Measurements from ENCODE around the gene IQUB.
"Not testable (repeated sequence)": the region's sequence is repeated elsewhere in the genome, so short reads cannot be mapped to it uniquely, and the experiment has no call there.

The IQUB gene

GRCh38 chr7:123494193-123494796, 40.1 kb downstream of the IQUB start:
- Mint-ChIP-seq H3K27me3 (ENCODE audit: low read depth) (peaks cover 3% of the 10 kb centered on the region), H3K27ac (no peak overlapping the region), H3K4me3 (no peak overlapping the region), H3K36me3 (ENCODE audit: low read depth) (no peaks in the 10 kb centered on the region), H3K4me1 (ENCODE audit: low read depth) (no peaks in the 10 kb centered on the region), H3K9me3 (no peaks in the 10 kb centered on the region)
- no peak for DNase-seq (ENCODE audit: low spot score)

GRCh38 chr7:123492485-123492884, 41.9 kb downstream of the IQUB start:
- Mint-ChIP-seq H3K9me3 (no peaks in the 10 kb centered on the region), H3K27ac (no peak overlapping the region), H3K4me3 (no peak overlapping the region), H3K36me3 (ENCODE audit: low read depth) (no peaks in the 10 kb centered on the region), H3K27me3 (ENCODE audit: low read depth) (no peaks in the 10 kb centered on the region), H3K4me1 (ENCODE audit: low read depth) (no peaks in the 10 kb centered on the region)
- DNase-seq (ENCODE audit: low spot score) = no peak

GRCh38 chr7:123485721-123486120, 48.7 kb downstream of the IQUB start:
- no peaks in the 10 kb centered on the region for H3K9me3 Mint-ChIP-seq
- H3K4me3 Mint-ChIP-seq = no peak overlapping the region
- DNase-seq (ENCODE audit: low spot score) = no peak
- H3K27ac Mint-ChIP-seq = no peak overlapping the region
- H3K4me1 Mint-ChIP-seq (ENCODE audit: low read depth) = no peaks in the 10 kb centered on the region
- H3K27me3 Mint-ChIP-seq (ENCODE audit: low read depth) = no peaks in the 10 kb centered on the region
- H3K36me3 Mint-ChIP-seq (ENCODE audit: low read depth) = no peaks in the 10 kb centered on the region

GRCh38 chr7:123485187-123485586, 49.2 kb downstream of the IQUB start:
- Mint-ChIP-seq H3K4me1 (ENCODE audit: low read depth) (no peaks in the 10 kb centered on the region), H3K27ac (no peak overlapping the region), H3K9me3 (no peaks in the 10 kb centered on the region), H3K27me3 (ENCODE audit: low read depth) (no peaks in the 10 kb centered on the region), H3K4me3 (no peak overlapping the region), H3K36me3 (ENCODE audit: low read depth) (no peaks in the 10 kb centered on the region)
- no peak for DNase-seq (ENCODE audit: low spot score)

GRCh38 chr7:123484199-123484598, 50.2 kb downstream of the IQUB start:
- H3K27me3 Mint-ChIP-seq (ENCODE audit: low read depth) = no peaks in the 10 kb centered on the region
- H3K4me3 Mint-ChIP-seq = no peak overlapping the region
- no peaks in the 10 kb centered on the region for H3K4me1 Mint-ChIP-seq (ENCODE audit: low read depth)
- no peak for DNase-seq (ENCODE audit: low spot score)
- no peak overlapping the region for H3K27ac Mint-ChIP-seq
- no peaks in the 10 kb centered on the region for H3K36me3 Mint-ChIP-seq (ENCODE audit: low read depth)
- no peaks in the 10 kb centered on the region for H3K9me3 Mint-ChIP-seq

- no peak for DNase-seq (ENCODE audit: low spot score)
- no peaks in the 10 kb centered on the region for H3K9me3 Mint-ChIP-seq
- H3K4me3 Mint-ChIP-seq = no peak overlapping the region
- H3K36me3 Mint-ChIP-seq (ENCODE audit: low read depth) = no peaks in the 10 kb centered on the region
- H3K27ac Mint-ChIP-seq = no peak overlapping the region
- H3K4me1 Mint-ChIP-seq (ENCODE audit: low read depth) = no peaks in the 10 kb centered on the region
- no peaks in the 10 kb centered on the region for H3K27me3 Mint-ChIP-seq (ENCODE audit: low read depth)
Observed at GRCh38 chr7:123480107-123480506, 54.3 kb downstream of the IQUB start.

GRCh38 chr7:123478056-123478455, 56.3 kb downstream of the IQUB start:
- H3K4me3 Mint-ChIP-seq, H3K9me3 Mint-ChIP-seq: not testable (repeated sequence)

GRCh38 chr7:123472750-123473445, 61.5 kb downstream of the IQUB start:
- H3K27me3 Mint-ChIP-seq (ENCODE audit: low read depth) = peaks cover 2% of the 10 kb centered on the region
- H3K27ac Mint-ChIP-seq = no peak overlapping the region
- H3K4me3 Mint-ChIP-seq = no peak overlapping the region
- no peaks in the 10 kb centered on the region for H3K4me1 Mint-ChIP-seq (ENCODE audit: low read depth)
- DNase-seq (ENCODE audit: low spot score) = no peak
- H3K36me3 Mint-ChIP-seq (ENCODE audit: low read depth) = no peaks in the 10 kb centered on the region
- H3K9me3 Mint-ChIP-seq = no peaks in the 10 kb centered on the region

More at GRCh38 chr7:123478056-123478455, 56.3 kb downstream of the IQUB start:
- not testable (repeated sequence) for H3K27ac Mint-ChIP-seq; H3K4me1 Mint-ChIP-seq (ENCODE audit: low read depth); H3K36me3 Mint-ChIP-seq (ENCODE audit: low read depth); H3K27me3 Mint-ChIP-seq (ENCODE audit: low read depth); DNase-seq (ENCODE audit: low spot score)

GRCh38 chr7:123472327-123472726, 62.1 kb downstream of the IQUB start:
- Mint-ChIP-seq H3K9me3 (no peaks in the 10 kb centered on the region), H3K4me3 (no peak overlapping the region), H3K27ac (no peak overlapping the region), H3K4me1 (ENCODE audit: low read depth) (no peaks in the 10 kb centered on the region), H3K27me3 (ENCODE audit: low read depth) (peaks cover 2% of the 10 kb centered on the region), H3K36me3 (ENCODE audit: low read depth) (no peaks in the 10 kb centered on the region)
- DNase-seq (ENCODE audit: low spot score) = no peak

- no peaks in the 10 kb centered on the region for H3K9me3 Mint-ChIP-seq
- H3K27ac Mint-ChIP-seq = no peak overlapping the region
- no peak for DNase-seq (ENCODE audit: low spot score)
- H3K27me3 Mint-ChIP-seq (ENCODE audit: low read depth) = no peaks in the 10 kb centered on the region
- H3K36me3 Mint-ChIP-seq (ENCODE audit: low read depth) = no peaks in the 10 kb centered on the region
- H3K4me3 Mint-ChIP-seq = no peak overlapping the region
- H3K4me1 Mint-ChIP-seq (ENCODE audit: low read depth) = no peaks in the 10 kb centered on the region
Observed at GRCh38 chr7:123468303-123468702, 66.1 kb downstream of the IQUB start.

GRCh38 chr7:123463890-123464289, 70.5 kb downstream of the IQUB start:
- Mint-ChIP-seq H3K27me3 (ENCODE audit: low read depth) (no peaks in the 10 kb centered on the region), H3K4me1 (ENCODE audit: low read depth) (no peaks in the 10 kb centered on the region), H3K27ac (no peak overlapping the region), H3K36me3 (ENCODE audit: low read depth) (no peaks in the 10 kb centered on the region), H3K4me3 (no peak overlapping the region), H3K9me3 (no peaks in the 10 kb centered on the region)
- DNase-seq (ENCODE audit: low spot score) = no peak

- Mint-ChIP-seq H3K27ac (no peak overlapping the region), H3K9me3 (no peaks in the 10 kb centered on the region), H3K27me3 (ENCODE audit: low read depth) (no peaks in the 10 kb centered on the region), H3K4me3 (no peak overlapping the region), H3K36me3 (ENCODE audit: low read depth) (no peaks in the 10 kb centered on the region), H3K4me1 (ENCODE audit: low read depth) (no peaks in the 10 kb centered on the region)
- no peak for DNase-seq (ENCODE audit: low spot score)
Observed at GRCh38 chr7:123460616-123461015, 73.8 kb downstream of the IQUB start.

- no peaks in the 10 kb centered on the region for H3K4me1 Mint-ChIP-seq (ENCODE audit: low read depth)
- peaks cover 5% of the 10 kb centered on the region for H3K9me3 Mint-ChIP-seq
- H3K4me3 Mint-ChIP-seq = no peak overlapping the region
- H3K36me3 Mint-ChIP-seq (ENCODE audit: low read depth) = no peaks in the 10 kb centered on the region
- DNase-seq (ENCODE audit: low spot score) = no peak
- no peak overlapping the region for H3K27ac Mint-ChIP-seq
- H3K27me3 Mint-ChIP-seq (ENCODE audit: low read depth) = no peaks in the 10 kb centered on the region
Observed at GRCh38 chr7:123455965-123456470, 78.4 kb downstream of the IQUB start.

GRCh38 chr7:123440101-123440548, 94.3 kb downstream of the IQUB start:
- no peaks in the 10 kb centered on the region for H3K27me3 Mint-ChIP-seq (ENCODE audit: low read depth)
- H3K4me3 Mint-ChIP-seq = no peak overlapping the region
- no peak for DNase-seq (ENCODE audit: low spot score)
- no peaks in the 10 kb centered on the region for H3K36me3 Mint-ChIP-seq (ENCODE audit: low read depth)
- no peak overlapping the region for H3K27ac Mint-ChIP-seq
- H3K9me3 Mint-ChIP-seq = no peaks in the 10 kb centered on the region
- no peaks in the 10 kb centered on the region for H3K4me1 Mint-ChIP-seq (ENCODE audit: low read depth)

All from T-helper 2 cell treated with Interferon-gamma antibody and Interleukin-4, amounts not matched to agents 5 μg/mL and 100 μg/mL, for 36 hours (primary cell).